Stomach smooth muscle (tissue), 2 donors: Measurements from ENCODE around the gene VASN.

Experiments used
- H3K27ac ChIP-seq: one replicate; pipeline ENCODE4 v1.7.0; 2013; ENCODE audit warnings: mild to moderate bottlenecking, low read length, inconsistent platforms
- H3K27me3 ChIP-seq, 2 donors: one replicate each; pipeline ENCODE4 v1.7.0; 2013; ENCODE audit warnings: low read length in 2 of 2; ENCODE audit not compliant: insufficient read depth in 2 of 2, control insufficient read depth in 1 of 2
- H3K36me3 ChIP-seq, 2 donors: one replicate each; pipeline ENCODE4 v1.7.0; 2013; ENCODE audit warnings: low read length in 2 of 2; ENCODE audit not compliant: control insufficient read depth in 2 of 2, insufficient read depth in 2 of 2
- H3K4me1 ChIP-seq: one replicate; pipeline ENCODE4 v1.7.0; 2013; ENCODE audit warnings: low read length; ENCODE audit not compliant: control insufficient read depth, insufficient read depth
- H3K4me3 ChIP-seq, 2 donors: one replicate each; pipeline ENCODE4 v1.7.0; 2013; ENCODE audit warnings: low read length in 2 of 2
- H3K9ac ChIP-seq, 2 donors: one replicate each; pipeline ENCODE4 v1.7.0; 2013; ENCODE audit warnings: low read length in 2 of 2, mild to moderate bottlenecking in 1 of 2
- H3K9me3 ChIP-seq, 2 donors: one replicate each; pipeline ENCODE4 v1.7.0; 2013; ENCODE audit warnings: low read length in 2 of 2; ENCODE audit not compliant: control insufficient read depth in 2 of 2
- donor health status: healthy.
- donor health status: Pancreatic carcinoma.

Gene VASN

GRCh38 chr16:4408323-4408690 is 36.7 kb downstream of the VASN start:
- Histone ChIP-seq H3K27me3 (no peaks in the 10 kb centered on the region), H3K4me1 (peaks cover 28% of the 10 kb centered on the region), H3K4me3 (no peak overlapping the region), H3K9me3 (no peaks in the 10 kb centered on the region), H3K36me3 (peaks cover 0 to 14% of the 10 kb centered on the region in 2 donors), H3K27ac (no peak overlapping the region), H3K9ac (no peak overlapping the region)

- Histone ChIP-seq H3K9ac (no peak overlapping the region), H3K27me3 (no peaks in the 10 kb centered on the region), H3K36me3 (peaks cover 0 to 14% of the 10 kb centered on the region in 2 donors), H3K27ac (no peak overlapping the region), H3K9me3 (no peaks in the 10 kb centered on the region), H3K4me3 (no peak overlapping the region), H3K4me1 (peaks cover 28% of the 10 kb centered on the region)
Observed at GRCh38 chr16:4409081-4409932, 37.7 kb downstream of the VASN start.

GRCh38 chr16:4410335-4411075 is 38.9 kb downstream of the VASN start:
- Histone ChIP-seq H3K27me3 (no peaks in the 10 kb centered on the region), H3K27ac (no peak overlapping the region), H3K9me3 (no peaks in the 10 kb centered on the region), H3K4me1 (peaks cover 34% of the 10 kb centered on the region), H3K36me3 (peaks cover 0 to 11% of the 10 kb centered on the region in 2 donors), H3K9ac (no peak overlapping the region), H3K4me3 (no peak overlapping the region)

GRCh38 chr16:4411684-4412083 is 40.0 kb downstream of the VASN start:
- Histone ChIP-seq H3K27ac (no peak overlapping the region), H3K27me3 (no peaks in the 10 kb centered on the region), H3K9ac (no peak overlapping the region), H3K4me3 (peak overlapping the region in 1 of 2 donors; percentile 8), H3K9me3 (no peaks in the 10 kb centered on the region), H3K36me3 (peaks cover 0 to 11% of the 10 kb centered on the region in 2 donors), H3K4me1 (peaks cover 38% of the 10 kb centered on the region)

- no peaks in the 10 kb centered on the region for H3K9me3 ChIP-seq
- H3K27me3 ChIP-seq = no peaks in the 10 kb centered on the region
- peaks cover 0 to 11% of the 10 kb centered on the region in 2 donors for H3K36me3 ChIP-seq
- H3K4me1 ChIP-seq = peaks cover 41% of the 10 kb centered on the region
- no peak overlapping the region for H3K27ac ChIP-seq
- peak overlapping the region in 1 of 2 donors; percentile 8 for H3K4me3 ChIP-seq
- no peak overlapping the region for H3K9ac ChIP-seq
Observed at GRCh38 chr16:4412159-4412558, 40.5 kb downstream of the VASN start.

GRCh38 chr16:4412854-4413253 is 41.2 kb downstream of the VASN start:
- H3K4me3 ChIP-seq = no peak overlapping the region
- peaks cover 0 to 7% of the 10 kb centered on the region in 2 donors for H3K36me3 ChIP-seq
- H3K27ac ChIP-seq = no peak overlapping the region
- H3K9me3 ChIP-seq = no peaks in the 10 kb centered on the region
- H3K9ac ChIP-seq = no peak overlapping the region
- no peaks in the 10 kb centered on the region for H3K27me3 ChIP-seq
- peaks cover 37% of the 10 kb centered on the region for H3K4me1 ChIP-seq

- H3K4me3 ChIP-seq = no peak overlapping the region
- H3K9me3 ChIP-seq = no peaks in the 10 kb centered on the region
- peaks cover 0 to 5% of the 10 kb centered on the region in 2 donors for H3K36me3 ChIP-seq
- H3K9ac ChIP-seq = no peak overlapping the region
- peaks cover 29% of the 10 kb centered on the region for H3K4me1 ChIP-seq
- no peaks in the 10 kb centered on the region for H3K27me3 ChIP-seq
- no peak overlapping the region for H3K27ac ChIP-seq
Observed at GRCh38 chr16:4414187-4414917, 42.7 kb downstream of the VASN start.

- no peak overlapping the region for H3K27ac ChIP-seq
- H3K36me3 ChIP-seq = peaks cover 0 to 5% of the 10 kb centered on the region in 2 donors
- H3K27me3 ChIP-seq = no peaks in the 10 kb centered on the region
- H3K9ac ChIP-seq = peak overlapping the region; percentile 65 to 72
- H3K4me1 ChIP-seq = peaks cover 25% of the 10 kb centered on the region
- H3K9me3 ChIP-seq = no peaks in the 10 kb centered on the region
- H3K4me3 ChIP-seq = peak overlapping the region; percentile 72 to 79
Observed at GRCh38 chr16:4415538-4416199, 44.0 kb downstream of the VASN start.

- H3K9me3 ChIP-seq = no peaks in the 10 kb centered on the region
- peak within 1 kb of the TSS; percentile 72 to 79 for H3K4me3 ChIP-seq
- H3K27ac ChIP-seq = no peak within 1 kb of the TSS
- peak within 1 kb of the TSS; percentile 65 to 72 for H3K9ac ChIP-seq
- H3K36me3 ChIP-seq = peaks cover 0 to 5% of the 10 kb centered on the region in 2 donors
- H3K27me3 ChIP-seq = no peaks in the 10 kb centered on the region
- H3K4me1 ChIP-seq = peaks cover 21% of the 10 kb centered on the region
Observed at GRCh38 chr16:4416200-4417032, 44.8 kb downstream of the VASN start, which contains the start of gene CORO7. Gene CORO7 (minus strand): TSS chr16:4416596. CDS start chr16:4416518, 78 bp downstream.
